Measurements from ENCODE around the gene SIDT2. TPM values are rescaled to one million over a fixed set of nuclear protein-coding genes. Genes with fewer than 3 reads are reported as not detected.
A peak's percentile ranks its signal among the peaks of the same experiment; 100 is the strongest.

Gene SIDT2
- total RNA-seq, 1 donor from 2014 or later: 3.2 TPM

GRCh38 chr11:117197516-117198456 lies 19.2 kb downstream of the SIDT2 start:
- no peak for FAIRE-seq
- no peak overlapping the region for H3K4me3 ChIP-seq (ENCODE audit: low read depth, low read length)
- peak; percentile 12 for DNase-seq (ENCODE audit: low read depth)
- no peaks in the 10 kb centered on the region for H3K27me3 ChIP-seq (ENCODE audit: control insufficient read depth, insufficient read depth, low read length)
- peaks cover 1% of the 10 kb centered on the region for H3K36me3 ChIP-seq (ENCODE audit: control insufficient read depth, insufficient read depth, low read length)
- peak; percentile 66 for TF ChIP-seq CTCF (IDR thresholded peaks at IDR 0.05; ENCODE audit: insufficient read depth, low read length, severe bottlenecking)

GRCh38 chr11:117198613-117199012 lies 20.1 kb downstream of the SIDT2 start:
- H3K36me3 ChIP-seq (ENCODE audit: control insufficient read depth, insufficient read depth, low read length): no peaks in the 10 kb centered on the region
- no peak for FAIRE-seq
- H3K27me3 ChIP-seq (ENCODE audit: control insufficient read depth, insufficient read depth, low read length): no peaks in the 10 kb centered on the region
- no peak overlapping the region for H3K4me3 ChIP-seq (ENCODE audit: low read depth, low read length)
- TF ChIP-seq CTCF (IDR thresholded peaks at IDR 0.05; ENCODE audit: insufficient read depth, low read length, severe bottlenecking): no peak
- no peak for DNase-seq (ENCODE audit: low read depth)

GRCh38 chr11:117199053-117199915 lies 20.7 kb downstream of the SIDT2 start, which contains the start of gene TAGLN:
TSS of gene TAGLN (plus strand) at chr11:117199370. CDS start at chr11:117203014, 3,644 bp downstream.
- no peaks in the 10 kb centered on the region for H3K27me3 ChIP-seq (ENCODE audit: control insufficient read depth, insufficient read depth, low read length)
- peak within 1 kb of the TSS; percentile 19 for H3K4me3 ChIP-seq (ENCODE audit: low read depth, low read length)
- FAIRE-seq: no peak
- no peak for TF ChIP-seq CTCF (IDR thresholded peaks at IDR 0.05; ENCODE audit: insufficient read depth, low read length, severe bottlenecking)
- DNase-seq (ENCODE audit: low read depth): peak; percentile 74
- peaks cover 2% of the 10 kb centered on the region for H3K36me3 ChIP-seq (ENCODE audit: control insufficient read depth, insufficient read depth, low read length)

GRCh38 chr11:117199916-117200812 lies 21.6 kb downstream of the SIDT2 start:
- FAIRE-seq (no peak), DNase-seq (ENCODE audit: low read depth) (no peak)
- TF ChIP-seq CTCF (IDR thresholded peaks at IDR 0.05; ENCODE audit: insufficient read depth, low read length, severe bottlenecking): no peak
- Histone ChIP-seq H3K36me3 (ENCODE audit: control insufficient read depth, insufficient read depth, low read length) (peaks cover 6% of the 10 kb centered on the region), H3K27me3 (ENCODE audit: control insufficient read depth, insufficient read depth, low read length) (no peaks in the 10 kb centered on the region), H3K4me3 (ENCODE audit: low read depth, low read length) (peak overlapping the region; percentile 19)

Data from bronchial epithelial cell (primary cell).